Measurements from ENCODE around the gene PLCB1.

Gene PLCB1

GRCh38 chr20:8212286-8212685 lies 80.2 kb downstream of the PLCB1 start:
- DNase-seq (ENCODE audit: low spot score) = no peak

- DNase-seq (ENCODE audit: low spot score) = no peak
Observed at GRCh38 chr20:8213270-8213669, 81.2 kb downstream of the PLCB1 start.

GRCh38 chr20:8213831-8214587 lies 81.9 kb downstream of the PLCB1 start:
- DNase-seq (ENCODE audit: low spot score) = no peak

GRCh38 chr20:8215361-8215781 lies 83.3 kb downstream of the PLCB1 start:
- DNase-seq (ENCODE audit: low spot score) = no peak

- DNase-seq (ENCODE audit: low spot score) = no peak
Observed at GRCh38 chr20:8216375-8217200, 84.5 kb downstream of the PLCB1 start.

GRCh38 chr20:8218861-8219260 lies 86.8 kb downstream of the PLCB1 start:
- no peak for DNase-seq (ENCODE audit: low spot score)

GRCh38 chr20:8219403-8219802 lies 87.3 kb downstream of the PLCB1 start:
- no peak for DNase-seq (ENCODE audit: low spot score)

GRCh38 chr20:8220716-8221115 lies 88.7 kb downstream of the PLCB1 start:
- no peak for DNase-seq (ENCODE audit: low spot score)

- DNase-seq (ENCODE audit: low spot score) = no peak
Observed at GRCh38 chr20:8221887-8222419, 89.9 kb downstream of the PLCB1 start.

GRCh38 chr20:8223091-8223870 lies 91.2 kb downstream of the PLCB1 start:
- DNase-seq (ENCODE audit: low spot score) = no peak

- no peak for DNase-seq (ENCODE audit: low spot score)
Observed at GRCh38 chr20:8225658-8226057, 93.6 kb downstream of the PLCB1 start.

GRCh38 chr20:8226106-8226505 lies 94.0 kb downstream of the PLCB1 start:
- no peak for DNase-seq (ENCODE audit: low spot score)

GRCh38 chr20:8227293-8227692 lies 95.2 kb downstream of the PLCB1 start:
- DNase-seq (ENCODE audit: low spot score) = no peak

GRCh38 chr20:8228315-8228714 lies 96.2 kb downstream of the PLCB1 start:
- DNase-seq (ENCODE audit: low spot score) = no peak

- DNase-seq (ENCODE audit: low spot score) = no peak
Observed at GRCh38 chr20:8229090-8229489, 97.0 kb downstream of the PLCB1 start.

GRCh38 chr20:8231038-8231437 lies 99.0 kb downstream of the PLCB1 start:
- DNase-seq (ENCODE audit: low spot score) = no peak

- no peak for DNase-seq (ENCODE audit: low spot score)
Observed at GRCh38 chr20:8232332-8232731, 100.3 kb downstream of the PLCB1 start.

GRCh38 chr20:8234580-8234979 lies 102.5 kb downstream of the PLCB1 start:
- no peak for DNase-seq (ENCODE audit: low spot score)

GRCh38 chr20:8242066-8242465 lies 110.0 kb downstream of the PLCB1 start:
- no peak for DNase-seq (ENCODE audit: low spot score)

- no peak for DNase-seq (ENCODE audit: low spot score)
Observed at GRCh38 chr20:8242827-8243724, 111.0 kb downstream of the PLCB1 start.

GRCh38 chr20:8244637-8245036 lies 112.6 kb downstream of the PLCB1 start:
- peak; percentile 53 for DNase-seq (ENCODE audit: low spot score)

Data from pons (tissue), 1 donor.